ENCODE measurements around the gene SDK1.

The SDK1 gene

DNA sequence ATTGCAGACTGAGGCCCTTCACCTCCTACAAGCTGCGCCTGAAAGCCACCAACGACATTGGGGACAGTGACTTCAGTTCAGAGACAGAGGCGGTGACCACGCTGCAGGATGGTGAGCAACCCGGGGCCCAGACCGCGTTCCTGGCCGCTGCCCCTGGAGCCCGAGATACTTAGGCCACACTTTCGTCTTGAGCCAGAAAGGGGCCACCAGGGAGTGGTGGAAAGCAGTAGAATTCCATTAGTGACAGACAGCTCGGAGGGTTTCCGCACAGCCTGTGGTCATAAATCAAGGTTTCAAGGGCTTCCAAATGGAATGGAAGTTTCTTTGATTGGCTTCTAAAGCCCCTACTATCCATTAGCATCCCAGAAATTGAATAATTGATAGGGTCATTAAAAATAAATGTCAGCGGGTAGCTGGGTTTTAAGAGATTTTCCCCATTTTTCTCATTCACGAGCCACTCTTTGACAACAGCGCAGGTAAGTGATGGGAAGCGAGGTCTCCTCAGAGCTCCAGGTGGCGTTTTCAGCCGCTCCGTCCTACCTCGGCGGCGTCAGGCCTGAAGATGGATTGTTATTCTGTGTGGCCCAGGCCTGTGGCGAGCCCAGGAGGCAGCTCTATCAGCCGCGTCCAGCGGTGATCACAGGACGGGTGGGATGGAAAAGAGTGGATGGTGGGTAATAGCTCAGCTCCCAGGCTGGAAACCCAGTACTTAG lies 857.5 kb downstream of the SDK1 start:
- no peak for DNase-seq (ENCODE audit: low read depth)
- TF ChIP-seq, protein P1, sequence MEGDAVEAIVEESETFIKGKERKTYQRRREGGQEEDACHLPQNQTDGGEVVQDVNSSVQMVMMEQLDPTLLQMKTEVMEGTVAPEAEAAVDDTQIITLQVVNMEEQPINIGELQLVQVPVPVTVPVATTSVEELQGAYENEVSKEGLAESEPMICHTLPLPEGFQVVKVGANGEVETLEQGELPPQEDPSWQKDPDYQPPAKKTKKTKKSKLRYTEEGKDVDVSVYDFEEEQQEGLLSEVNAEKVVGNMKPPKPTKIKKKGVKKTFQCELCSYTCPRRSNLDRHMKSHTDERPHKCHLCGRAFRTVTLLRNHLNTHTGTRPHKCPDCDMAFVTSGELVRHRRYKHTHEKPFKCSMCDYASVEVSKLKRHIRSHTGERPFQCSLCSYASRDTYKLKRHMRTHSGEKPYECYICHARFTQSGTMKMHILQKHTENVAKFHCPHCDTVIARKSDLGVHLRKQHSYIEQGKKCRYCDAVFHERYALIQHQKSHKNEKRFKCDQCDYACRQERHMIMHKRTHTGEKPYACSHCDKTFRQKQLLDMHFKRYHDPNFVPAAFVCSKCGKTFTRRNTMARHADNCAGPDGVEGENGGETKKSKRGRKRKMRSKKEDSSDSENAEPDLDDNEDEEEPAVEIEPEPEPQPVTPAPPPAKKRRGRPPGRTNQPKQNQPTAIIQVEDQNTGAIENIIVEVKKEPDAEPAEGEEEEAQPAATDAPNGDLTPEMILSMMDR (IDR thresholded peaks at IDR 0.05; ENCODE audit: low read depth, low read length, missing control alignments) = no peak
- H3K4me3 ChIP-seq (ENCODE audit: low read depth, low read length) = no peak overlapping the region
- in situ Hi-C loops (cut with HindIII; ENCODE audit: low sequenced_read_pairs) = no loop called here

GRCh38 chr7:4159154-4159501 lies 858.1 kb downstream of the SDK1 start:
- no peak for DNase-seq (ENCODE audit: low read depth)
- no peak overlapping the region for H3K4me3 ChIP-seq (ENCODE audit: low read depth, low read length)
- TF ChIP-seq, protein P1 (IDR thresholded peaks at IDR 0.05; ENCODE audit: low read depth, low read length, missing control alignments) = no peak
- in situ Hi-C loops (cut with HindIII; ENCODE audit: low sequenced_read_pairs) = no loop called here

DNA sequence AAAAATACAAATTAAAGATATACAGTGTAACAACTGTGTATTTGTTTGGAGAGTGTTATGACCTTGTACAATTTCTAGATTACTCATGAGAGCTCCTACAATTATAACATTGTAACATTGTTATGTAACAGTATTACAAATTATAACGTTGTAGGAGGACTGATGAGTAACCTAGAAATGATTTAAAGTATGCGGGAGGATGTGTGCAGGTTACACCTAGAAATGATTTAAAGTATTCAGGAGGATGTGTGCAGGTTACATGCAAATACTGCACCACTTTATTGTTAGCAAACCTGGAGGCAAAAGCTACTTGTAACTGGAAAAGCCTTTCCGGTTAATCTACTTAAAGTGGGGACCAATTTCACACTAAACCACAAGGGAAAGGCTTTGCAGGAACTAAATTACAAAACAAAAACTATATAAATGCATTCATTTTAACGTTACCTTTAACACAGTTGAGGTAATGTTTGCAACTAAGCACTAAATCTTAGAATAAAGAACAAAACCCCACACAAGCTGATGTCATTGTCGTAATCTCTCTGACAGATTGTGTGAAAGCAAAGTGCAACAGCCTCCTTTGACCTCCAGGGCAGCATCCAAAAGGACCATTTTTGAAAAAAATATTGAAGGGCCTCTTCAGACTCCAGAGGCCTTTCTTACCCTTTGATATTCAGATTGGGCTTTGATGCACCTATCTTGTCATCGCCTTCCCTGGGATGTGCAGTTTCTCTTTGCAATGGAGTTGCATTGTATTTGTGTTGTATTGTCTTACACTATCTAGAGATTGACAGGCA lies 858.9 kb downstream of the SDK1 start:
- no peak for DNase-seq (ENCODE audit: low read depth)
- in situ Hi-C loops (cut with HindIII; ENCODE audit: low sequenced_read_pairs) = no loop called here
- H3K4me3 ChIP-seq (ENCODE audit: low read depth, low read length) = no peak overlapping the region
- TF ChIP-seq, protein P1 (IDR thresholded peaks at IDR 0.05; ENCODE audit: low read depth, low read length, missing control alignments) = no peak

GRCh38 chr7:4162884-4163564 lies 862.0 kb downstream of the SDK1 start:
- TF ChIP-seq, protein P1 (IDR thresholded peaks at IDR 0.05; ENCODE audit: low read depth, low read length, missing control alignments) = no peak
- H3K4me3 ChIP-seq (ENCODE audit: low read depth, low read length) = no peak overlapping the region
- in situ Hi-C loops (cut with HindIII; ENCODE audit: low sequenced_read_pairs) = no loop called here
- DNase-seq (ENCODE audit: low read depth) = no peak

DNA sequence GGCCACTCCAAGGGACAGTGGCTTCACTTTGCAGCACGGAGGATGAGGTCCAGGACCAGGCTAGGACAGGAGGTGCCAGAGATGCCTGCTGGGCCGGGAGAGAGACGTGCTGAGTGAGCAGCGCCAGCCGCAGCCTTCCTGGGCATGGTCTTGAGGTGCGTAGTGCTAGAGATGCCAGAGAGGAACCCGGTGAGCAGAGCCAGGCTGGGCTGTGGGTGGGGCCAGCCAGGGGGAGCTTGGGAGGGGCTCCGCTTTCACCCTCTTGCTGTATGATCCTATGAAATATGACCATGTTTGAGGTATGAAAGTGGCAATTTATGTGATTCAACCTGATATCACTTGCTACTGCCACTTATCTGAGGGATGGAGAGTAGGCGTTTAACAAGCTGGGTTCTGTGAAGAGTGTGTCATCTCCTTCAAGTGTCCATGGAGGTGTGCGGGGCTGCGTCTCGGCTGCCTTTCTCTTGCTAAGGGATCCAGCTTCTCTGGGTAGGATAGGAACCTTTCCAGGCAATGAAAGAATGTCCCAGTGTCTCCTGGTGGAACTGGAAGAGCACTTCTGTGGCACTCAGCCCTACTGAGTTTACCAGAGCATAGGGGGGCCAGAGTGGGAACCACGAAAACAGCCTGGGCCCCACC lies 862.6 kb downstream of the SDK1 start:
- TF ChIP-seq, protein P1 (IDR thresholded peaks at IDR 0.05; ENCODE audit: low read depth, low read length, missing control alignments) = no peak

GRCh38 chr7:4164556-4164955 lies 863.5 kb downstream of the SDK1 start:
- in situ Hi-C loops (cut with HindIII; ENCODE audit: low sequenced_read_pairs) = no loop called here

More for the DNA sequence above, 862.6 kb downstream of the SDK1 start:
- no peak for DNase-seq (ENCODE audit: low read depth)
- in situ Hi-C loops (cut with HindIII; ENCODE audit: low sequenced_read_pairs) = no loop called here
- no peak overlapping the region for H3K4me3 ChIP-seq (ENCODE audit: low read depth, low read length)

More at GRCh38 chr7:4164556-4164955, 863.5 kb downstream of the SDK1 start:
- TF ChIP-seq, protein P1 (IDR thresholded peaks at IDR 0.05; ENCODE audit: low read depth, low read length, missing control alignments) = no peak
- H3K4me3 ChIP-seq (ENCODE audit: low read depth, low read length) = no peak overlapping the region
- DNase-seq (ENCODE audit: low read depth) = no peak

Measured in astrocyte of the cerebellum (primary cell).